GM23248 (cell line): Measurements from ENCODE around the gene CCDC74B. TPM values are rescaled to one million over a fixed set of nuclear protein-coding genes. Genes with fewer than 3 reads are reported as not detected.
"Not testable (repeated sequence)": the region's sequence is repeated elsewhere in the genome, so short reads cannot be mapped to it uniquely, and the experiment has no call there.

Experiments
- DNase-seq: peaks from one replicate; pipeline ENCODE4 v3.0.0-alpha.2; 2015
- H2AFZ ChIP-seq: fragments of 200-600 bp; sonication (generic); 2 replicates; pipeline ENCODE4 v1.6.1; 2016; ENCODE audit warnings: antibody characterized with exemption
- H3F3A ChIP-seq: fragments of 200-600 bp; sonication (generic); 2 replicates; pipeline ENCODE4 v1.6.1; 2016; ENCODE audit warnings: mild to moderate bottlenecking, antibody characterized with exemption, mixed run types; ENCODE audit not compliant: insufficient read depth
- H3K27ac ChIP-seq: fragments of 200-600 bp; sonication (generic); 2 replicates; pipeline ENCODE4 v1.5.1; 2016; ENCODE audit warnings: mild to moderate bottlenecking
- H3K27me3 ChIP-seq: fragments of 200-600 bp; sonication (generic); replicated peaks from 2 replicates; pipeline ENCODE4 v1.6.1; 2016; ENCODE audit warnings: mild to moderate bottlenecking; ENCODE audit not compliant: insufficient read depth
- H3K36me3 ChIP-seq: fragments of 200-600 bp; sonication (generic); 2 replicates; pipeline ENCODE4 v1.6.1; 2016; ENCODE audit warnings: low read depth, mild to moderate bottlenecking
- H3K4me1 ChIP-seq: fragments of 200-600 bp; sonication (generic); 2 replicates; pipeline ENCODE4 v1.6.1; 2016; ENCODE audit warnings: mild to moderate bottlenecking; ENCODE audit not compliant: insufficient read depth
- H3K4me2 ChIP-seq: fragments of 200-600 bp; sonication (generic); one replicate; pipeline ENCODE4 v1.6.1; 2016; ENCODE audit warnings: mild to moderate bottlenecking; ENCODE audit not compliant: unreplicated experiment
- H3K4me3 ChIP-seq: fragments of 200-600 bp; sonication (generic); 2 replicates; pipeline ENCODE4 v1.5.1; 2016; ENCODE audit warnings: mild to moderate bottlenecking
- H3K79me2 ChIP-seq: fragments of 200-600 bp; sonication (generic); 2 replicates; pipeline ENCODE4 v1.6.1; 2016; ENCODE audit warnings: mild to moderate bottlenecking; ENCODE audit not compliant: insufficient read depth
- H3K9ac ChIP-seq: fragments of 200-600 bp; sonication (generic); 2 replicates; pipeline ENCODE4 v1.6.1; 2016; ENCODE audit warnings: mild to moderate bottlenecking
- H3K9me2 ChIP-seq: fragments of 200-600 bp; sonication (generic); 2 replicates; pipeline ENCODE4 v1.6.1; 2016; ENCODE audit warnings: mixed run types, mild to moderate bottlenecking, moderate library complexity; ENCODE audit not compliant: insufficient read depth
- H3K9me3 ChIP-seq: fragments of 200-600 bp; sonication (generic); one replicate; pipeline ENCODE4 v1.6.1; 2017; ENCODE audit warnings: low read depth
- H4K20me1 ChIP-seq: fragments of 200-600 bp; sonication (generic); 2 replicates; pipeline ENCODE4 v1.6.0; 2016; ENCODE audit not compliant: insufficient read depth
- EZH2 ChIP-seq: fragments of 200-600 bp; sonication (generic); IDR thresholded peaks from 2 replicates; pipeline ENCODE4 v1.6.1; 2018; ENCODE audit warnings: antibody characterized with exemption, mild to moderate bottlenecking; ENCODE audit not compliant: insufficient read depth, poor library complexity, severe bottlenecking
- EZH2phosphoT487 ChIP-seq: fragments of 200-600 bp; sonication (generic); IDR thresholded peaks from 2 replicates; pipeline ENCODE4 v1.6.1; 2018; ENCODE audit warnings: antibody characterized with exemption, moderate library complexity, mild to moderate bottlenecking, low read depth; ENCODE audit not compliant: insufficient read depth
- WGBS, 2 experiments: methylation state at CpG; one replicate each; pipeline ENCODE4 v1.1.6; 2015 to 2017; ENCODE audit warnings: low lambda C conversion rate in 2 of 2, low coverage in 1 of 2; ENCODE audit errors: missing lambda C conversion rate in 2 of 2; 5-methylcytosine and 5-hydroxymethylcytosine counted together
- in situ Hi-C: fragments of 300-500 bp; cut with MboI; formaldehyde crosslinking; loops from 2 replicates; pipeline ENCODE4 v1.15.0; 2020
- polyA plus RNA-seq: library from polyadenylated mRNA; unstranded; fragments of >200 nt; fragmentation: Nextera tagmentation; extraction: Ambion mirVana; gene quantifications from 2 replicates; pipeline ENCODE4 v1.2.1, GENCODE V29; 2016
- total RNA-seq: library from RNA; depleted of rRNA; stranded (reverse); fragments of >200 nt; shearing (Covaris generic); gene quantifications from 2 replicates; pipeline ENCODE4 v1.2.3, GENCODE V29; 2014

The CCDC74B gene
- total and polyA plus RNA-seq, 2 experiments from 2014 or later, result 10.8 to 10.9 TPM

GRCh38 chr2:130162968-130163367 lies 18.1 kb upstream of the CCDC74B start:
- no peaks in the 10 kb centered on the region for H3K9me3 ChIP-seq
- no peak for DNase-seq
- H3K4me3 ChIP-seq, result no peak overlapping the region
- H3F3A ChIP-seq, result no peaks in the 10 kb centered on the region
- H3K9ac ChIP-seq, result no peak overlapping the region
- H3K4me1 ChIP-seq, result no peaks in the 10 kb centered on the region
- H3K9me2 ChIP-seq, result no peaks in the 10 kb centered on the region
- no peaks in the 10 kb centered on the region for H3K27me3 ChIP-seq
- H4K20me1 ChIP-seq, result no peaks in the 10 kb centered on the region
- H3K27ac ChIP-seq, result no peak overlapping the region
- H3K36me3 ChIP-seq, result peaks cover 9% of the 10 kb centered on the region; the same call in 1 of the 2 replicates
- 93 to 96% methylated on average over 9 of the region's 9 CpGs for WGBS, 2 experiments
- in situ Hi-C loops, result no loop called here
- H3K4me2 ChIP-seq, result no peak overlapping the region
- TF ChIP-seq EZH2phosphoT487, result no peak
- no peak for TF ChIP-seq EZH2
- no peak overlapping the region for H2AFZ ChIP-seq
- no peaks in the 10 kb centered on the region for H3K79me2 ChIP-seq

GRCh38 chr2:130162486-130162885 lies 17.6 kb upstream of the CCDC74B start:
- H3K4me1 ChIP-seq, H3F3A ChIP-seq, H3K9me3 ChIP-seq, H3K4me2 ChIP-seq, H3K9me2 ChIP-seq, in situ Hi-C loops, DNase-seq, H3K27me3 ChIP-seq, H3K4me3 ChIP-seq, H2AFZ ChIP-seq, H3K27ac ChIP-seq, H3K79me2 ChIP-seq, H3K36me3 ChIP-seq, H4K20me1 ChIP-seq, H3K9ac ChIP-seq: not testable (repeated sequence)
- 94 to 96% methylated on average over 6 to 7 of the region's 7 CpGs for WGBS, 2 experiments

GRCh38 chr2:130160838-130161705 lies 16.2 kb upstream of the CCDC74B start:
- DNase-seq, H4K20me1 ChIP-seq, H3K27ac ChIP-seq, H3K4me3 ChIP-seq, H3K4me1 ChIP-seq, H2AFZ ChIP-seq, H3K27me3 ChIP-seq, H3K36me3 ChIP-seq, H3K9me3 ChIP-seq, in situ Hi-C loops, H3K9ac ChIP-seq, H3K79me2 ChIP-seq, H3K4me2 ChIP-seq, H3K9me2 ChIP-seq, H3F3A ChIP-seq: not testable (repeated sequence)
- WGBS, 2 experiments, result 83 to 87% methylated on average over 21 to 25 of the region's 25 CpGs

- H4K20me1 ChIP-seq, result no peaks in the 10 kb centered on the region
- H3K4me3 ChIP-seq, result no peak overlapping the region
- no peaks in the 10 kb centered on the region for H3K4me1 ChIP-seq
- H3K9me2 ChIP-seq, result no peaks in the 10 kb centered on the region
- no peaks in the 10 kb centered on the region for H3F3A ChIP-seq
- no peaks in the 10 kb centered on the region for H3K27me3 ChIP-seq
- WGBS, 2 experiments, result 96 to 100% methylated on average over 6 of the region's 6 CpGs
- in situ Hi-C loops, result no loop called here
- peaks cover 9% of the 10 kb centered on the region; the same call in 1 of the 2 replicates for H3K36me3 ChIP-seq
- no peaks in the 10 kb centered on the region for H3K9me3 ChIP-seq
- no peak overlapping the region for H2AFZ ChIP-seq
- no peak overlapping the region for H3K27ac ChIP-seq
- TF ChIP-seq EZH2, result no peak
- no peak for TF ChIP-seq EZH2phosphoT487
- H3K79me2 ChIP-seq, result no peaks in the 10 kb centered on the region
- H3K9ac ChIP-seq, result no peak overlapping the region
- DNase-seq, result no peak
- no peak overlapping the region for H3K4me2 ChIP-seq
These were observed 15.2 kb upstream of the CCDC74B start for GRCh38 chr2:130160131-130160530.

- in situ Hi-C loops, H3K9me2 ChIP-seq, H3K4me1 ChIP-seq, H4K20me1 ChIP-seq, H3K27me3 ChIP-seq, H3K27ac ChIP-seq, H3K9ac ChIP-seq, H3K4me2 ChIP-seq, H3K4me3 ChIP-seq, DNase-seq, H3F3A ChIP-seq, H2AFZ ChIP-seq, H3K79me2 ChIP-seq, H3K36me3 ChIP-seq, H3K9me3 ChIP-seq: not testable (repeated sequence)
- 83 to 84% methylated on average over 4 of the region's 4 CpGs for WGBS, 2 experiments
These were observed 14.5 kb upstream of the CCDC74B start for GRCh38 chr2:130159376-130159775.
